Measurements from ENCODE around the gene PLN. TPM values are rescaled to one million over a fixed set of nuclear protein-coding genes. Genes with fewer than 3 reads are reported as not detected.

The PLN gene
- polyA plus RNA-seq, 1 donor (not counting 4 experiments of a cell fraction or from before 2014, with no cell fraction given): not detected

DNA sequence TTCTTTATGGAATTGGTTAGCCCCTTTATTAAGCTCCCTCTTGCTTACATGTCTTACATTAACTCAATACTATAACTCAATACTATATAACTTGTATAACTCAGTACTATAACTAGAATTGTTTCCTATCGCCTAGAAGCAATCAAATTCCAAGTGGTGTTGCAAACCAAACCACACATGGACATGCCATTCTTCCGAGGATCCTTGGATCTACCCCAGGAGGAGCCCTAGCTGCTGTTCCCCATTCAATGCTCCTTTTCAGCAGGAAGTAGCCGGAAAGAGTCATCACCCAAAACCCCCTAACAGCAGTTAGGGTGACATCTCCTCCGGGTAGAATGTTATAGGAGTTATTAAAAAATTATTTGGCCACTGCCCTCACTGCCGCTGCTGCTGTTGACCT is 40.5 kb downstream of the PLN start:
- Histone ChIP-seq H3K9me1 (ENCODE audit: control insufficient read depth, extremely low read depth, insufficient read depth, low read length) (no peaks in the 10 kb centered on the region), H3K4me3 (ENCODE audit: control insufficient read depth in 2 of 3, extremely low read depth in 1 of 3, insufficient read depth in 2 of 3, low read depth in 1 of 3, low read length in 3 of 3) (no peak overlapping the region), H3K27me3 (ENCODE audit: control insufficient read depth, extremely low read depth, insufficient read depth, low read length) (no peaks in the 10 kb centered on the region), H2AFZ (ENCODE audit: control insufficient read depth, low read length) (no peak overlapping the region), H3K4me1 (ENCODE audit: control insufficient read depth, extremely low read depth, insufficient read depth, low read length) (no peaks in the 10 kb centered on the region), H3K9me3 (ENCODE audit: control insufficient read depth, low read depth, low read length) (no peaks in the 10 kb centered on the region), H4K20me1 (ENCODE audit: control insufficient read depth, extremely low read depth, insufficient read depth, low read length) (no peaks in the 10 kb centered on the region), H3K79me2 (ENCODE audit: control insufficient read depth, insufficient read depth, low read length) (peaks cover 3% of the 10 kb centered on the region), H3K36me3 (ENCODE audit: control insufficient read depth in 2 of 2, extremely low read depth in 1 of 2, insufficient read depth in 2 of 2, low read length in 2 of 2) (no peaks in the 10 kb centered on the region), H3K27ac (ENCODE audit: control insufficient read depth, insufficient read depth, low read length) (no peak overlapping the region), H3K9ac (ENCODE audit: control insufficient read depth, extremely low read depth, insufficient read depth, low read length) (no peak overlapping the region), H3K4me2 (ENCODE audit: control insufficient read depth, extremely low read depth, insufficient read depth, low read depth, low read length) (no peak overlapping the region)
- no peak for FAIRE-seq
- no peak for DNase-seq (ENCODE audit: low read depth, low spot score)
- no peak for TF ChIP-seq EZH2 (IDR thresholded peaks at IDR 0.05; ENCODE audit: low read length)
- TF ChIP-seq, protein P1, sequence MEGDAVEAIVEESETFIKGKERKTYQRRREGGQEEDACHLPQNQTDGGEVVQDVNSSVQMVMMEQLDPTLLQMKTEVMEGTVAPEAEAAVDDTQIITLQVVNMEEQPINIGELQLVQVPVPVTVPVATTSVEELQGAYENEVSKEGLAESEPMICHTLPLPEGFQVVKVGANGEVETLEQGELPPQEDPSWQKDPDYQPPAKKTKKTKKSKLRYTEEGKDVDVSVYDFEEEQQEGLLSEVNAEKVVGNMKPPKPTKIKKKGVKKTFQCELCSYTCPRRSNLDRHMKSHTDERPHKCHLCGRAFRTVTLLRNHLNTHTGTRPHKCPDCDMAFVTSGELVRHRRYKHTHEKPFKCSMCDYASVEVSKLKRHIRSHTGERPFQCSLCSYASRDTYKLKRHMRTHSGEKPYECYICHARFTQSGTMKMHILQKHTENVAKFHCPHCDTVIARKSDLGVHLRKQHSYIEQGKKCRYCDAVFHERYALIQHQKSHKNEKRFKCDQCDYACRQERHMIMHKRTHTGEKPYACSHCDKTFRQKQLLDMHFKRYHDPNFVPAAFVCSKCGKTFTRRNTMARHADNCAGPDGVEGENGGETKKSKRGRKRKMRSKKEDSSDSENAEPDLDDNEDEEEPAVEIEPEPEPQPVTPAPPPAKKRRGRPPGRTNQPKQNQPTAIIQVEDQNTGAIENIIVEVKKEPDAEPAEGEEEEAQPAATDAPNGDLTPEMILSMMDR (optimal IDR thresholded peaks at IDR 0.05 in 1 of 3, IDR thresholded peaks at IDR 0.05 in 1 of 3, conservative IDR thresholded peaks at IDR 0.05 in 1 of 3; ENCODE audit: extremely low read depth in 1 of 3, insufficient read depth in 2 of 3, low read length in 3 of 3): no peak
- dilution Hi-C loops (cut with MboI; ENCODE audit: extremely low pct_ligation_motif_present, low sequenced_read_pairs): no loop called here

- Histone ChIP-seq H3K9me1 (ENCODE audit: control insufficient read depth, extremely low read depth, insufficient read depth, low read length) (no peaks in the 10 kb centered on the region), H3K27ac (ENCODE audit: control insufficient read depth, insufficient read depth, low read length) (no peak overlapping the region), H3K4me1 (ENCODE audit: control insufficient read depth, extremely low read depth, insufficient read depth, low read length) (no peaks in the 10 kb centered on the region), H3K9me3 (ENCODE audit: control insufficient read depth, low read depth, low read length) (no peaks in the 10 kb centered on the region), H2AFZ (ENCODE audit: control insufficient read depth, low read length) (no peak overlapping the region), H3K4me3 (ENCODE audit: control insufficient read depth in 2 of 3, extremely low read depth in 1 of 3, insufficient read depth in 2 of 3, low read depth in 1 of 3, low read length in 3 of 3) (no peak overlapping the region), H3K79me2 (ENCODE audit: control insufficient read depth, insufficient read depth, low read length) (peaks cover 6% of the 10 kb centered on the region), H3K4me2 (ENCODE audit: control insufficient read depth, extremely low read depth, insufficient read depth, low read depth, low read length) (no peak overlapping the region), H3K36me3 (ENCODE audit: control insufficient read depth in 2 of 2, extremely low read depth in 1 of 2, insufficient read depth in 2 of 2, low read length in 2 of 2) (no peaks in the 10 kb centered on the region), H3K27me3 (ENCODE audit: control insufficient read depth, extremely low read depth, insufficient read depth, low read length) (no peaks in the 10 kb centered on the region), H4K20me1 (ENCODE audit: control insufficient read depth, extremely low read depth, insufficient read depth, low read length) (no peaks in the 10 kb centered on the region), H3K9ac (ENCODE audit: control insufficient read depth, extremely low read depth, insufficient read depth, low read length) (no peak overlapping the region)
- TF ChIP-seq, protein P1 (optimal IDR thresholded peaks at IDR 0.05 in 1 of 3, IDR thresholded peaks at IDR 0.05 in 1 of 3, conservative IDR thresholded peaks at IDR 0.05 in 1 of 3; ENCODE audit: extremely low read depth in 1 of 3, insufficient read depth in 2 of 3, low read length in 3 of 3): no peak
- no peak for TF ChIP-seq EZH2 (IDR thresholded peaks at IDR 0.05; ENCODE audit: low read length)
- DNase-seq (ENCODE audit: low read depth, low spot score): no peak
- dilution Hi-C loops (cut with MboI; ENCODE audit: extremely low pct_ligation_motif_present, low sequenced_read_pairs): no loop called here
- FAIRE-seq: no peak
Measured at GRCh38 chr6:118589186-118589585, 41.1 kb downstream of the PLN start.
